SK-N-MC (cell line): ENCODE results near the gene ATXN7L1.

Experiments used
- DNase-seq: peaks from one replicate; pipeline ENCODE4 v3.0.0-alpha.2; 2011; ENCODE audit warnings: low read depth, low spot score
- H3K27ac ChIP-seq: fragments of 200-600 bp; sonication (generic); 2 replicates; pipeline ENCODE4 v1.5.1; 2016; ENCODE audit warnings: mixed run types
- H3K36me3 ChIP-seq: fragments of 200-600 bp; sonication (generic); 2 replicates; pipeline ENCODE4 v1.6.1; 2017; ENCODE audit warnings: antibody characterized with exemption, low read length, mixed read lengths; ENCODE audit not compliant: insufficient read depth
- H3K4me3 ChIP-seq: fragments of 200-600 bp; sonication (generic); 2 replicates; pipeline ENCODE4 v1.5.1; 2016
- H3K9ac ChIP-seq: fragments of 200-600 bp; sonication (generic); 2 replicates; pipeline ENCODE4 v1.8.0; 2017; ENCODE audit warnings: mixed run types, mixed read lengths; ENCODE audit not compliant: insufficient read length
- H3K9me3 ChIP-seq: fragments of 200-600 bp; sonication (generic); 2 replicates; pipeline ENCODE4 v1.6.1; 2017; ENCODE audit warnings: low read depth, mild to moderate bottlenecking, antibody characterized with exemption, low read length, moderate library complexity, mixed read lengths
- EZH2 ChIP-seq: fragments of 200-600 bp; sonication (generic); IDR thresholded peaks from one replicate; pipeline ENCODE4 v1.6.1; 2017; ENCODE audit warnings: antibody characterized with exemption
- FOXP2 ChIP-seq: optimal IDR thresholded peaks from 2 replicates; pipeline ENCODE3; 2011; ENCODE audit warnings: mild to moderate bottlenecking, moderate library complexity; ENCODE audit not compliant: insufficient read depth; ENCODE audit errors: extremely low read length, control extremely low read depth
- POLR2AphosphoS5 ChIP-seq: IDR thresholded peaks from 2 replicates; pipeline ENCODE4 v1.6.1; 2012; ENCODE audit warnings: mild to moderate bottlenecking, low read depth, low read length, borderline replicate concordance

The ATXN7L1 gene

DNA sequence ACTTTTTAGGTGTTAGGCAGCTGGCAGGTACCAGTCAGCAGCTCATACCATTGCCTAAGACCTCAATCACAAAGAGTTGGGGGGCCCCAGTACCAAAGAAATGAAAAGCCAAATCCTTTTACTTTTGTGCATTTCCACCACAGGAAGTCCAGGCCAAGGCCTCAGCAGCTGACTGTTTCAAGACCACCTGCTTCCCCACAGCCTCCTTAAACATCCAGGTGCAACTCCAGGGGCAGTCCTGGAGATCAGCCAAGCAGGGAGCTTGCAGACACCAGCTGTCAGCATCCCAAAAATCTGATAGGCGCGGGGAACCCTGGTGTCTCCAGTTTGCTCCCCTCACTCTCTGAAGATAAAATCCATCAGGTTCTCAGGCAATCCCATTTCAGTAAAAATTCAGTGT is 203.6 kb downstream of the ATXN7L1 start:
- no peak for DNase-seq
- no peak overlapping the region for H3K27ac ChIP-seq
- no peaks in the 10 kb centered on the region for H3K36me3 ChIP-seq
- TF ChIP-seq POLR2AphosphoS5 (no peak), EZH2 (no peak), FOXP2 (no peak)
- no peak overlapping the region for H3K4me3 ChIP-seq
- H3K9me3 ChIP-seq, result no peaks in the 10 kb centered on the region
- no peak overlapping the region for H3K9ac ChIP-seq

DNA sequence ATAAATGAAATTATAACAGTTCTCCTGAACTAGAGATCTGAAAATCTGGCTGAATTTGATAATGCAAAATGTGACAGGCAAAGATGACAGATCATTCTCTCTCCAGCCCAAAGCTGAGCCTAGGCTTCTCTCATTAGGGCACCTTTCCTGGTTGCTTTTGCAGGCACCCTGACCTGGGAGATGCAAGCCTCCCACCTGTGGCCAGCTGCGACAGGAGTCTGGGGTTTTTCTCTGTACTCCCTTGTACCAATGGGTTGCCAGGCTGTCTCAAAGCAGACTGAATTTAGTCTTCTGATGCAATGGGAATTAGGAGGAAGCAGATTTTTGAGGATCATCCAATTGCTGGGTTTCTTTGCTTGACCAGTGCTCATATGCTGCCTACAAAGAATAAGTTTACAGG is 210.1 kb downstream of the ATXN7L1 start:
- no peak overlapping the region for H3K27ac ChIP-seq
- no peak overlapping the region for H3K9ac ChIP-seq
- no peak overlapping the region for H3K4me3 ChIP-seq
- TF ChIP-seq EZH2 (no peak), FOXP2 (no peak), POLR2AphosphoS5 (no peak)
- H3K9me3 ChIP-seq, result no peaks in the 10 kb centered on the region
- 0 out of 2 replicates have a peak, but pooled peaks cover 7% of the 10 kb centered on the region for H3K36me3 ChIP-seq
- DNase-seq, result no peak

DNA sequence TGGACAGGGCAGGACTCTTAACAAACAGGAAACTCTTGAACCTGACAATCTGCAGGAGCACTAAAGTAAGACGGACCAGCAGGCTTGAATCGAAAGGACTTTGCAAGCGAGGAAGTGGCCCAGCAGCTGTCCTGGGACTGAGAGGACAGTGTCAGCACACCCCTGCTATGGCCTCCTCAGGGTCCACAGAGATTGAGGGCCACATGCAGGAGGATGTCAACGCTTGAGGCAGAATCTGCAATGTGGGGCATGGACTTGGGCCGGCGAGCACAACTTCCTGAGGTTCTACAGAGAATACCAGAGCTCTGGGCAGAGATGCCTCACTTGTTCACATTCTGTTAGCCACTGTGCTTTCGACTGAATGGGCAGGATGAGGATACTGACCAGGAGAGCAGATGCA is 210.7 kb downstream of the ATXN7L1 start:
- Histone ChIP-seq H3K9me3 (no peaks in the 10 kb centered on the region), H3K9ac (no peak overlapping the region), H3K36me3 (0 out of 2 replicates have a peak, but pooled peaks cover 7% of the 10 kb centered on the region), H3K27ac (no peak overlapping the region), H3K4me3 (no peak overlapping the region)
- TF ChIP-seq EZH2, result no peak
- TF ChIP-seq FOXP2, result no peak
- no peak for DNase-seq

GRCh38 chr7:105664816-105665525 is 211.4 kb downstream of the ATXN7L1 start:
- DNase-seq, result no peak

DNA sequence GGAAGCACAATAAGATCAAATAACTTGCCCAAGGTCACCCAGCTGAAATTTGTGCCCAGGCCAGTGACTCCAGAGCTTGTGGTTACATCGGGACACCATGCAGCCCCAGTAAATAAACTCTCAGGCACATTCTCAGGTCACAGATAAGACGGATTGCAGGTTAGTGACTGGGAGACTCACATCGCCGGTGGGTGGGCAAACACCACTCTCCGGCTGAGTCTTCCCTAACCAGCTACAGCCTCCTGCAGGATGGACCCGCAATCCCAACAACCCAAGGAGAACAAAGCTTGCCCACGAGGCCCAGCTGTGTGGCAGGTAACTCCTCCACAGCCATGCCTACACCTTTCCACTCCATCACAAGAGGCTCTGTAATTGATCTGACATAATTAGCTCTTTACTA is 213.4 kb downstream of the ATXN7L1 start:
- Histone ChIP-seq H3K27ac (no peak overlapping the region), H3K9me3 (no peaks in the 10 kb centered on the region), H3K9ac (no peak overlapping the region), H3K4me3 (no peak overlapping the region), H3K36me3 (0 out of 2 replicates have a peak, but pooled peaks cover 7% of the 10 kb centered on the region)
- TF ChIP-seq POLR2AphosphoS5 (no peak), EZH2 (no peak), FOXP2 (no peak)
- DNase-seq, result no peak

More at GRCh38 chr7:105664816-105665525, 211.4 kb downstream of the ATXN7L1 start:
- Histone ChIP-seq H3K4me3 (no peak overlapping the region), H3K27ac (no peak overlapping the region), H3K9me3 (no peaks in the 10 kb centered on the region), H3K9ac (no peak overlapping the region), H3K36me3 (0 out of 2 replicates have a peak, but pooled peaks cover 7% of the 10 kb centered on the region)
- TF ChIP-seq FOXP2 (no peak), POLR2AphosphoS5 (no peak), EZH2 (no peak)

- Histone ChIP-seq H3K27ac (no peak overlapping the region), H3K9ac (no peak overlapping the region), H3K4me3 (no peak overlapping the region), H3K36me3 (0 out of 2 replicates have a peak, but pooled peaks cover 7% of the 10 kb centered on the region), H3K9me3 (no peaks in the 10 kb centered on the region)
- TF ChIP-seq EZH2 (no peak), FOXP2 (no peak), POLR2AphosphoS5 (no peak)
- DNase-seq, result no peak
Observed at GRCh38 chr7:105661625-105662024, 214.8 kb downstream of the ATXN7L1 start.

GRCh38 chr7:105656922-105657521 is 219.4 kb downstream of the ATXN7L1 start:
- no peak for DNase-seq
- Histone ChIP-seq H3K27ac (no peak overlapping the region), H3K9ac (no peak overlapping the region), H3K4me3 (no peak overlapping the region), H3K36me3 (no peaks in the 10 kb centered on the region), H3K9me3 (no peaks in the 10 kb centered on the region)
- TF ChIP-seq POLR2AphosphoS5, result no peak
- no peak for TF ChIP-seq EZH2
- no peak for TF ChIP-seq FOXP2

GRCh38 chr7:105655500-105656380 is 220.7 kb downstream of the ATXN7L1 start:
- no peak for DNase-seq

More at GRCh38 chr7:105655500-105656380, 220.7 kb downstream of the ATXN7L1 start:
- H3K36me3 ChIP-seq, result no peaks in the 10 kb centered on the region
- H3K27ac ChIP-seq, result 0 out of 2 replicates have a peak overlapping the region, but pooled peaks have one; percentile 1
- TF ChIP-seq EZH2 (no peak), FOXP2 (no peak), POLR2AphosphoS5 (no peak)
- H3K4me3 ChIP-seq, result no peak overlapping the region
- no peak overlapping the region for H3K9ac ChIP-seq
- H3K9me3 ChIP-seq, result no peaks in the 10 kb centered on the region
